Fibroblast of peridontal ligament (primary cell): ENCODE measurements around the gene NFKB2.
A peak's percentile ranks its signal among the peaks of the same experiment; 100 is the strongest.

Experiments
- DNase-seq: peaks from one replicate; pipeline ENCODE4 v3.0.0-alpha.2; 2010; ENCODE audit errors: extremely low read depth

The NFKB2 gene

DNA sequence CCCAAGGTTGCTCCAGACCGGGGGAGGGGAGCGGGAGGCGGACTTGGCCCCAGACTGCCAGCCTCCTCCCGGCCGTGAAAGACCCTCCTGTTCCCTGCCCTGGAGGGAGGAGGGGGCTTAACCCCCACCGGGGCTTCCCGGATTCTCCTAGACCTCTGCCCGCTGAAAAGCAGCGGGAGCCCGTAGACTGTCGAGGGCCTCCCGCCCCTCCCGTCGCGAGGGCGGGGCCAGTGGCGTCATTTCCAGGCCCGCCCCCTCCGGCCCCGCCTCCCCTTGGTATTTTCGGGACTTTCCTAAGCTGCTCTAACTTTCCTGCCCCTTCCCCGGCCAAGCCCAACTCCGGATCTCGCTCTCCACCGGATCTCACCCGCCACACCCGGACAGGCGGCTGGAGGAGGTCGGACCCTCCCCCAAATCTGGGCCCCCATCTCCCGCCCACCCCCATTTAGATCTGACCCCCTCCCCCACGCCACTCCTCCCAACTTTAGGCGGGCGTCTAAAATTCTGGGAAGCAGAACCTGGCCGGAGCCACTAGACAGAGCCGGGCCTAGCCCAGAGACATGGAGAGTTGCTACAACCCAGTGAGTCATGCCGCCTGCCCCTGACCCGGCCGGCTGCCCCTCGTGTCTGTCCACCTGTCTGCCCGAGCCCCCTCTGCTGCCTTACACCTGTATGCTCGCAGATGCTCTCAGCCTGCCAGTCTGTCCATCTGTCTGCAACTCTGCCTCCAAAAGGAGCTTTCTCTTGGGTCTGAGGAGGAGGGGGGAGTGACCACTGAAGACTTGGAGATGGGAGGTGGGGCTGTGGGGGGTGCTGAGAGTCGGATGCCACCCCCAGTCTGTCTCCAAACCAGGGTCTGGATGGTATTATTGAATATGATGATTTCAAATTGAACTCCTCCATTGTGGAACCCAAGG is at the start of gene NFKB2:
Gene NFKB2 (plus strand): TSS at position 306 of the 917 bp plus-strand sequence. CDS start 255 bp downstream, at position 561.
- peak; percentile 77 for DNase-seq

DNA sequence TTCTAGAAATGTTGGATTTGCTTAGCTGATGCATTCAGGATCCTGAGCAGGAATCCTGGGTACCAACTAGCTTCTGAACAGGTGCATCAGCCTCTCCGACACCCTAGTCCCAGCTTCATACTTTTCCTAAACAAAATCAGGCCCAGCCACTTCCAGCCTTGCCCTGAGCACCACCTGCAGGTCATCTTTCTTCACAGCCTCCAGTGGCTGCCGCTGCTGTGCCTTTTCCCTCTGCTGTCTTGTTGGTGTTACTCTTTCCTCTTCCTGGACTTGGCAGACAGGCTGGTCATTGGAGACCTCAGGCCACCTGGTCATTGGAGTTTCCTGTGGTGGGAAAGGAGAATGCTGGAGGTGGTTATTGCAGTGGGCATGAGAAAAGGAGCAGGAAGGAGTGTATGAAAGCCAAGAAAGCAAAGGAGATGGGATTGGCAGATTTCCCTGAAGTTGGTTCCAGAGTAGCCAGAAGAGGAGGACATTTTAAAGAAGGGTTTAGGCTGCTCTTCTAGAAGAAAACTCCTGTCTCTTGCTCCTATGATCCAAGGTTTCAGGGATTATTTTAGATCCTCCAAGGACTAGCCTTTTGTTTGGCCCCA is 48.2 kb upstream of the NFKB2 start:
- DNase-seq: peak; percentile 46

DNA sequence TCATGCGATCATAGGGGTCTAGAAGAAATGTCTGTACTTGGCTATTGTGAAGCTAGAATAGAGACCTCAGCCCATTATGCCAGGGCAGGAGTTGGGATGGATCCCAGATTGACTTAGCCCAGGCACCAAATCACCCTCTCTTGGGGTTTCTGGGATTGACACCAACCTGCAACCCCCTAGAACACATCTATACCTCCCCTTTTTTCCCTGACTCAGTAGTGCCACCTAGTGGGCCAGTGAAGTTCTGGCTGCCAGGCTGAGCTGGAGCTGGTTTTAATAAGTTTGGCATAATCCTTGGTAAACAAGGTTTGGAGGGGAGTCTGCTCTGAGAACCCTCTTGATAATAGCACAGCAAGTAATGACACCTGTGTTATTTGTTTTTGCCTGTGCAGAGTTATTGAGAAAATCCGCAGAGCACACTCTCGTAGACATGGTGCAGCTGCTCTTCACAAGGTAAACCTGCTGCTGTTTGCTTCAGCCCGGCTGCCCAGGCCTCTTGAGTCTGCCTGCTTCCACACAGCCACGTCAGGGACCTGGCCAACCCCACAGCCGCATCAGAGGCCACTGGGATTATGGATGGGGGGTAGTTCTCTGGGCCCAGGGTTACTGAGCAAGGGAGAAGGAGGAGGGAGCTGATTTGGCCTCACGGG is 43.3 kb upstream of the NFKB2 start:
- peak; percentile 72 for DNase-seq

DNA sequence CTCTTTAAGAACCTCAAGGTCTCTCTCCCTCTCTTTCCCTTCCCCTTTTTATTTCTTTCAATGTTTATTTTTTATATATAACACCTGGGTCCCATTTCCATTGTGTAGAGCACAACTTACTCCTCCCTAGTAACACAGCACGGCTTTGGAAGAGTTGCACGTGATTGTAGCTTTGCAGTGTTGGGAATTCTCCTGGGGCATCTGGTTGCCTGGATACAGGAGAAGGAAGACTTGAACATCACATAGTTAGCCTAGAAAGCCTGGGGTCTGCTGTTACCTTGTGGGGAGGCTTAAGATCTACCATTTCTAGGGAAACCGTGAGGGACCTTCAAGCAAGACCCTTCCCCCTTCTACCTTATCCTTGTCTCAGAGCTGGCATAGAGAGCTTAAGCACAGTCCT is 41.1 kb upstream of the NFKB2 start:
- no peak for DNase-seq

DNA sequence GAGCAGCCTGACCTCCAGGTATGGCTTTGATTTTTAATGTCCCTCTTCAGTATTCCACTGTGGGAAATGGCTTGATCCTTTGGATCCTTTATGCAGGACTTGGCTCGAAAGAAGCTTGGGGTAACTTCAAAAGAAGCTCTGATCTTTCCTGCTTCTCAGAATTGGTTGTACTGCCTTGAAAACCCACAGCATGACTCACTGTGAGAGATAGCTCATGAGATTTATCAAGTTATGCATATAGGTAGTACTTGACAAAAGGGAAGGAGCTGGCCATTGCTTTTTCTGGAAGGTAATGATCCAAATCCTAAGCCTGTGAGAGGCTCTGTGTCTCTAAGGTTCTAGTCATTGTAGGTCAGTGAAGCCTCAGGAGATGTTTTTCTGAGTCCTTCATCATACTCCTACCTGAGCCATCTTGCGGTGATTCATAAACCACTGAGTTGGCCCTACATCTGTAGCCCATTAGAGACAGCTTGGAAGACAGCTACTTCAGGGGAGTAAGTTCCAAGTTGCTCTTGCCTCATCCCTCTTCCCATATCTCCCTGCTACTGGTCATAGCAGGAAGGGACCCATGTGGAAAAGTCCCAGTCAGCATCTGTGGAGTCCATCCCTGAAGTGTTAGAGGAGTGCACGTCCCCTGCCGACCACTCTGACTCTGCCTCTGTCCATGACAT is 36.7 kb upstream of the NFKB2 start:
- DNase-seq: peak; percentile 31

DNA sequence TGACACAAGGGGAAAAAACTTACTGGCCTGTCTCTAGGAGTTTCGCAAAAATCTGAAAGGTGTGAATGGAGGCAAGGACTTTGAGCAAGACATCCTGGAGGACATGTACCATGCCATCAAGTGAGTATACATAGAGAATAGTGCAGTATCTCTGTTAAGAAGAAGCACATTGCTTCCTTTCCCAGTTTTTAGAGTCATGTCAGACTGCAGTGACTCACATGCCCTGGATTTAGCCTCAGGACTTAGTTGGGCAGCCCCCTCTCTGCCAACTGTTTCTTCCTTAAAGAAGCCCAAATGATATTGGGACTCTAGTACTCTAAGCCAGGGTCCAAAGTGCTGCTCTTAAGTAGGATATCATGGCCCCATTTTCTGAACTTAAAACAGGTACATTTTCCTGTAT is 28.1 kb upstream of the NFKB2 start:
- DNase-seq: no peak

DNA sequence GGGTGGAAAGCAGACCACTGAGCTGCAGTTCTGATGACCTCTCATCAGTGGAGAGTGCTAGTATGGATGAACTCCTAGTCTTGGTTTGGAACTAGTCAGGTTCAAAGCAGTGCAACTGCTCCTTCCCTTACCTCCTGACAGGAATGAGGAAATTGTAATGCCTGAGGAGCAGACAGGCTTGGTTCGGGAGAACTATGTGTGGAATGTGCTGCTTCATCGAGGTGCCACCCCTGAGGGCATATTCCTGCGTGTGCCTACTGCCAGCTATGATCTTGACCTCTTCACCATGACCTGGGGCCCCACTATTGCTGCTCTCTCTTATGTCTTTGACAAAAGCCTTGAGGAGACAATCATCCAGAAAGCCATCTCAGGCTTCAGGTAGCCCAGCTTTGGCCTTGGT is 27.4 kb upstream of the NFKB2 start:
- DNase-seq: no peak

DNA sequence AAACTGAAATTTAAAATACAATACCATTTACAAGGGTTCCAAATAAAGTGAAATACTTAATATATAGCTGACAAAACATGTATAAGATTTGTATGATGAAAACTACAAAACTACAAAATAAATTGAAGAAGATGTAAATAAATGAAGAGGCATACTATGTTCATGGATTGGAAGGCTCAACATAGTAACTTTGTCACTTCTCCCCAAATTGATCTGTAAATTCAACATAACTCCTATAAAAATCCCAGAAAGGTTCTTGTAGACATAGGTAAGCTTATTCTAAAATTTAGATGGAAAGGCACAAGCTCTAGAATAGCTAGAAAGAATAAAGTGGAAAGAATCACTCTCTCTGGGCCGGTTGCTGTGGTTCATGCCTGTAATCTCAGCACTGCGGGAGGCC is 24.2 kb upstream of the NFKB2 start:
- DNase-seq: no peak

DNA sequence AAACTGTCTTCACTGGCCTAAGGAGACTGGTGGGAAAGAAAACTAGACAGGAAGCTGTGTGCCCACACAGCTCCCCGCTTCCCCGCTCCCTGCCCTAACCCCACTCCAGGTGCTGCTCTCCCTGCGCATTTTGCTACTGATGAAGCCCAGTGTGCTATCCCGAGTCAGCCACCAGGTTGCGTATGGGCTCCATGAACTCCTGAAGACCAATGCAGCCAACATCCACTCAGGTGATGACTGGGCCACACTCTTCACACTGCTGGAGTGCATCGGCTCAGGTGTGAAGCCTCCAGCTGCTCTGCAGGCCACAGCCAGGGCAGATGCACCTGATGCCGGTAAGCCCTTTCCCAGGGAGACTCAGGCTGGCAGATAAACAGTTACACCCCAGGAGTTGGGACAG is 20.3 kb upstream of the NFKB2 start:
- DNase-seq: no peak

DNA sequence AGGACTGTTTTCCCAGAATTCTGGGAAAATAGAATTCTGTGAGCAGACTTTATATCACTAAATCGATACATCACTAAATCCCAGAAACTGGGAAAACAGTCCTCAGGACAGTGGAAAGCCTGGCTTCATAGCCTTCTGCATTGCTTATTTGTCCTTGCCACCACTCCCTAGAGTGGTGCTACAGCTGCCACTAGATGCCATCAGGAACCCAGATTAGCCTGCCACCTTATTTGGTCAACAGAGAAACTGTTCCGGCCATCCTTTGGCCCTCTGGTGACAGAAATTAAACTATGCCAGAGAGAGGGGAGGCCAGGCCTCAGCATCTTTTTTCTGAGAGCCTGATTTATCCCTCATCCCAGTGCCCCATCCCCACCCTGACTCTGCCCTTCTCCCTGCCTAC is 19.6 kb upstream of the NFKB2 start:
- no peak for DNase-seq

DNA sequence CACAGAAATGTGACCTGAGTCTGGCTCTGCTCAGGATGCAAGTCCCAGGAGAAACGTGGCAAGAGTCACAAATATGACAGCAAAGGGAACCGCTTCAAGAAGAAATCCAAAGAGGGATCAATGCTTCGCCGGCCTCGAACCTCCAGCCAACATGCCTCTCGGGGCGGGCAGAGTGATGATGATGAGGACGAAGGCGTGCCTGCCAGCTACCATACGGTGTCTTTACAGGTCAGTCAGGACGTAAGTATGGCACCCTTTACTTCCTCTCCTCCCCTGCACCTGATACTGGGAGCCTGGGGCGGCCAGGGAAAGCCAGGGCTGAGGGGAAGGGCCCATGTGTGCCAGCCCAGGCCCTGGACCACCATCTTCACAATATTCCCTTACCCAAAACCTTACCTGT is 18.6 kb upstream of the NFKB2 start:
- no peak for DNase-seq

DNA sequence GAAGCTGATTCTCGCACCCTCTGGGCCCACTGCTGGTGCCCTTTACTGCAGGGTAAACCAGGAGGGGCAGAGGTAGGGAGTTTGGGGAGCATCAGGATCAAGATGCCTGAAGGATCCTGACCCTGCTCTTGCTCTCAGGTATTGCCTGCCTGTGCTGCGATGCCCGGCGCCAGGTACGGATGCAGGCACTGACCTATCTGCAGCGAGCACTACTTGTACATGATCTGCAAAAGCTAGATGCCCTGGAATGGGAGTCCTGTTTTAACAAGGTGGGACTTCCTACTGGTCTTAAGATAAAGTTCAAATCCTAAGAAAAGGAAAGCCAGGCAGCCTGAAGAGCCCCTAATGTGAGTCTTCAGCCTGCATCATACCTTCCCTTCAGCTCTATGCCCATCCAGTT is 16.1 kb upstream of the NFKB2 start:
- DNase-seq: no peak

DNA sequence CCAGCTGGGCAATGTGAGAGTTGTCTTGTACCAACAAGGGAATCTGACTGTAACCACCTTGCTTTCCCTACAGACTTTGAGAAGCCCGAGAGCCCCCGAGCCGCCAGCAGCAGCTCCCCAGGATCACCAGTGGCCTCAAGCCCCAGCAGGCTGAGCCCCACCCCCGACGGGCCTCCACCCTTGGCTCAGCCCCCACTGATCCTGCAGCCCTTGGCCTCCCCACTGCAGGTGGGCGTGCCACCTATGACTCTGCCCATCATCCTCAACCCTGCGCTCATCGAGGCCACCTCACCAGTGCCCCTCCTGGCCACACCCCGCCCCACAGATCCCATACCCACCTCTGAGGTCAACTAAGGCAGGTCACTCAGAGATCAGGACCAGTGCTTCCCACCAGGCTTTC is 13.5 kb upstream of the NFKB2 start:
- DNase-seq: no peak

DNA sequence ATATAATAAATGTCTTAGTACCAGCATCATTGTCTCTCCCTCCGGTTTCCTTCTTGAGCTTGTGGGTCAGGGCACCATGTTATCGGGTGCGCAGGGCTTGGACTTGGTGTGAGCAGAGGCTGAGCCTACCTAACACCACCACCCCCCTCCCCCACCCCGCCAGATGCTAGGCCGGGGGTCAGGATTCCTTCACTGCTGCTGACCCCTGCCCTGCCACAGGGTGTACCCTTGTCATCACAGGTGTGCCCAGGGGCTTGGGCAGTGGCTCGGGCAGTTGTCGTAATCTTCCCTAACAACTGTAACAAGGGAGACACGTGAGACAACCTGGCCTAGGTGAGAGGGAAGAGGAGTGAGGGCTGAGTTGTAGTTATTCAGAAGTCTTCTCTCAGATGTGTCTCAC is 12.6 kb upstream of the NFKB2 start:
- no peak for DNase-seq

DNA sequence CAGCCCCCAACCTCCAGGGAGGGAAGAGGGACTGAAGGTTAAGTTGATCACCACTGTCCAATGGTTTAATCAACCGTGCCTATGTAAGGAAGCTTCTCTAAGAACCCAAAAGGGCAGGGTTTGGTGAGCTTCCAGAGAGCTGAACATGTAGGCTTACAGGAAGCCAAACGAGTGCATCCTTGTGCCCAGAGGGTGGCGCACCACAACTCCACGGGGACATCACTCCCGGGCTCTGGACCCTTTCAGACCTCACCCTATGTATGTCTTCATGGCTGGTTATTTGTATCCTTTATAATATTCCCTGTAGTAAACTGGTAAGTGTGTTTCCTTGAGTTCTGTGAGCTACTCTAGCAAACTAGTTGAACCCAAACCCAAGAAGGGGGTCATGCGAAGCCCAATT is 11.5 kb upstream of the NFKB2 start:
- DNase-seq: peak; percentile 16

DNA sequence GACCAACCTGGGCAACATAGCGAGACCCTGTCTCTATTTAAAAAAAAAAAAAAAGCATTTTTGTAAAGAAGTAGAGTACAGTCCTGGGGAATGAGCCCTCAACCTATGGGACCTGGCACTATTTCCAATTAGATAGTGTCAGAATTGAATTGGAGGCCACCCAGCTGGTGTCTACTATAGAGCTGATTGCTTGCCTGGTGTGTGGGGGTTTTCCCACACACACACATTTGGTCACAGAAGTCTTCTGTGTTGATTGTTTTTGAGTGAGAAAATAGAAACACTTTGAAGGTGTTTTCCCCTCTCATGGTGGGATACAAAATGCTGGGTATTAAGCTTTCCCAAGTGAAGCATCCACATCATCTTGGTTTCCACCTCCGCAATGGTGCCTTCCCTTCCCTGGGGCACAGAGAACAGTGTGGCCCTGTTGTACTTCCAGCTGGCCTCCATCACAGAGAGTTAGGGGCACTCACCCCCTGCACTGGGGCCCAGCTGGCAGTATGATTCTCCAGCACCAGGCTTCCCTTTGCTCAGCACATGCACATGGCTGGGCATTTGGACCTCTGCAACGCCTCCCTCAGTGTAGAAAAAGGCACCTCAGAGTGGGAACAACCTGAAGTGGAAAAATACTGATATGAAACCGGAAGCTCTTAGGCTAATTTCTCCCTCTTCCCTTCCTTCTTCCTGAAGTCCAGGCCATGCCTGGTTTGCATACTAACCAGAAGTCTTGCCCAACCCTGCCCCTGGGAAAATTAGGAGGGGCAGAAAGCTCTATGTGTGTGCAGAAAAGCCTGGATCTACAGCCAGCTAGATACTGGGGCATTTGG is 10.7 kb upstream of the NFKB2 start:
- DNase-seq: peak; percentile 69

DNA sequence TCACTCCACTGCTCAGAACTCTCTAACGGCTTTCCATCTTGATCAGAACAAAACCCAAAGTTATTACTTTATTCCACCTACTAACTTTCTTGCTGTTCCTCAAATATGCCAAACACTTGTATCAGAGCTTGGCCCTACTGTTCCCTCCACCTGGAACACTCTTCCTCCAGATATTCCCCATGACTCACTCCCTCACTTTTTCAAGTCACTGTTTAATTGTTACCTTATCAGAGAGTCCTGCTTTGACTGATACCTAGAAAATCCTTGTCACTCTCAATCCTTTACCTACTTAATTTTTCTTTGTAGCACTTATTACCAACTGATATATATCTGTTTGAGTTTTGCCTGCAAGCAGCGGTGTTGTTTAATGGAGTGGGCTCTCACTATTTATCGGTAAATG is 5.6 kb upstream of the NFKB2 start:
- no peak for DNase-seq

DNA sequence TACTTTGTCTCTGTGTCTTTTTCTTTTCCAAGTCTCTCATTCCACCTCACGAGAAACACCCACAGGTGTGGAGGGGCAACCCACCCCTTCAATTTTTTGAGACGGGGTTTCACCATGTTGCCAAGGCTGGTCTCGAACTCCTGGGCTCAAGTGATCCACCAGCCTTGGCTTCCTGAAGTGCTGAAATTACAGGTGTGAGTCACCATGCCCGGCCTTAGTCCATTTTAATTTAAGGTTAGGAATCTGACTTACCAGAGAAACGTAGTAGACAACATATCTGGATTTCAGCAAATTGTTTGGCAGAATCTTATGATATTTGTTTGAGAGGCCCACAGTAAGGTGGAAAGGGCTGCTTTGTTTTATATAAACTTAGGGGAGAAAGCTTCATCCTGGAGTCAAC is 3.2 kb upstream of the NFKB2 start:
- DNase-seq: no peak

DNA sequence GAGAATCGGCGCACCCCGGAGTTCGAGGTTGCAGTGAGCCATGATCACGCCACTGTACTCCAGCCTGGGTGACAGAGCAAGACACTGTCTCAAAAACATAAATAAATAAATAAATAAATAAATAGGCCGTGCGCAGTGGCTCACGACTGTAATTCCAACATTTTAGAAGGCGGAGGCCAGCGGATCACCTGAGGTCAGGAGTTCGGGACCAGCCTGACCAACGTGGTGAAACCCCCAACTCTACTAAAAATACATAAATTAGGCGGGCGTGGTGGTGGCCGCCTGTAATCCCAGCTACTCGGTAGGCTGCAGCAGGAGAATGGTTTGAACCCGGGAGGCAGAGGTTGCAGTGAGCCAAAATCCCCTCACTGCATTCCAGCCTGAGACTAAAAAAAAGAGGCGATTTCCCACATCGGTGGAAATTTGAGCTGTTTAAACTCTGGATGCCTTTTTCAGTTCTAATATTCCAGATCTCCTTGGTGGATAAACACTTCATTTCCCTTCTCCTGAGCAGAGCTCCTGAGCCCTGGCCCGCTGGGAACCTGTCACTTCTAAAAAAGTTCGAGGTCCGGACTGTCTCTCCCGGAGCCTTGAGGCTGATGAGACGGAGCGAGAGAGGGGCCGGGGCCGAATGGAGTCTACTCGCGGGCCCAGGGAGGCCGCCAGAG is 2.0 kb upstream of the NFKB2 start:
- DNase-seq: no peak

DNA sequence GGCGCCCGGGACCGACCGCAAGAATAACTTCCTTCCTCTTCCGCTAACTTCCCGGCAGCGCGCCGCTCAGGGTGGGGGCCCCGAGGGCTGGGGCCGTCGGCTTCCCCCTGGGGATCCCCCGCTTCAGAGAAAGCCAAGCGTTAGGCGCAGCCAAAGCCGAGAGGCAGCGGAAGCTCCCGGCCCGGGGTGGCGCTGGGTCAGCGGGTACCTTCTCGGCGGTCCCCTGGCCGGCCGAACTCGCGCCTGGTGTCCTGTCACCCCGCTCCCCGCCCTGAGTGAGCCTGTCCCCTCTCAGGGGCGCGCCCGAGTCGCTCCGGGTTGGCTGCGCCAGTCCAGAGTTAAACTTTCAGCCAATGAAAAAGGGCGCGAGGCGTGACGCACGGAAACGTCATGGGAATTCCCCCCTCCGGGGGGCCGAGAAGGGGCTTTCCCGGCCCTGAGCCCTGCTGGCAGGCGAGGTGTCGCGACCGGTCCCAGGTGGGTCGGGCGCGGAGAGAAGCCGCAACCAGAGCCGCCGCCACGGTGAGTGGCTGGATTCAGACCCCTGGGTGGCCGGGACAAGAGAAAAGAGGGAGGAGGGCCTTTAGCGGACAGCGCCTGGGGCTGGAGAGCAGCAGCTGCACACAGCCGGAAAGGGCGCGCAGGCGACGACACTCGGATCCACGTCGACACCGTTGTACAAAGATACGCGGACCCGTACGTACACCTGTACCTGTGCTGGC is 1.3 kb upstream of the NFKB2 start:
- peak; percentile 92 for DNase-seq
